NCI-H2227 treated with DMSO at 0.1 percent for 48 hours (cell line): ENCODE results near the gene P2RY6.

ENCODE experiments used
- DNase-seq: peaks from one replicate; lab custom pipeline; 2025; lab: John Stamatoyannopoulos, UW

The P2RY6 gene

GRCh38 chr11:73237471-73238290 is 34.5 kb upstream of the P2RY6 start:
- DNase-seq = no peak

- no peak for DNase-seq
Measured at GRCh38 chr11:73239111-73239521, 33.0 kb upstream of the P2RY6 start.

- no peak for DNase-seq
Measured at GRCh38 chr11:73239571-73240189, 32.5 kb upstream of the P2RY6 start.

- DNase-seq = no peak
Measured at GRCh38 chr11:73240190-73240781, 31.9 kb upstream of the P2RY6 start.

GRCh38 chr11:73241300-73241699 is 30.8 kb upstream of the P2RY6 start:
- DNase-seq = no peak

- peak; percentile 84 for DNase-seq
Measured at GRCh38 chr11:73242251-73243092, 29.7 kb upstream of the P2RY6 start.

- no peak for DNase-seq
Measured at GRCh38 chr11:73243093-73243485, 29.0 kb upstream of the P2RY6 start.

- peak; percentile 91 for DNase-seq
Measured at GRCh38 chr11:73244589-73245240, 27.4 kb upstream of the P2RY6 start.

- no peak for DNase-seq
Measured at GRCh38 chr11:73245461-73245860, 26.7 kb upstream of the P2RY6 start.

- no peak for DNase-seq
Measured at GRCh38 chr11:73246303-73246702, 25.8 kb upstream of the P2RY6 start.

- DNase-seq = no peak
Measured at GRCh38 chr11:73248526-73249185, 23.5 kb upstream of the P2RY6 start.

- DNase-seq = no peak
Measured at GRCh38 chr11:73249304-73249703, 22.8 kb upstream of the P2RY6 start.

- no peak for DNase-seq
Measured at GRCh38 chr11:73249853-73250783, 22.0 kb upstream of the P2RY6 start.

GRCh38 chr11:73252577-73253191 is 19.5 kb upstream of the P2RY6 start:
- DNase-seq = peak; percentile 39

- no peak for DNase-seq
Measured at GRCh38 chr11:73257342-73258103, 14.6 kb upstream of the P2RY6 start.

- no peak for DNase-seq
Measured at GRCh38 chr11:73258104-73259035, 13.8 kb upstream of the P2RY6 start.

GRCh38 chr11:73259406-73260126 is 12.6 kb upstream of the P2RY6 start:
- DNase-seq = no peak
